ENCODE measurements around the gene SLC4A5.

The SLC4A5 gene

GRCh38 chr2:74225698-74226459, 117.3 kb downstream of the SLC4A5 start:
- no peak for TF ChIP-seq CTCF (IDR thresholded peaks at IDR 0.05; ENCODE audit: control extremely low read depth, extremely low read depth, low read depth, missing control alignments)
- POLR2A ChIA-PET, result no interaction called here
- DNase-seq (ENCODE audit: extremely low spot score), result no peak
- CTCF ChIA-PET, result interaction anchor here (3.6 kb wide), 1 partner anchor 10 kb away, joined by 11 read pairs; no protein-coding TSS in a partner anchor

GRCh38 chr2:74223941-74224770, 119.1 kb downstream of the SLC4A5 start:
- TF ChIP-seq CTCF (IDR thresholded peaks at IDR 0.05; ENCODE audit: control extremely low read depth, extremely low read depth, low read depth, missing control alignments), result no peak
- no peak for DNase-seq (ENCODE audit: extremely low spot score)
- ChIA-PET POLR2A (no interaction called here), CTCF (interaction anchor here (1.4 kb wide), 1 partner anchor 26 kb away, joined by 4 read pairs; no protein-coding TSS in a partner anchor)

GRCh38 chr2:74222300-74222650, 120.9 kb downstream of the SLC4A5 start:
- ChIA-PET POLR2A (no interaction called here), CTCF (interaction anchor here (1.4 kb wide), 1 partner anchor 12 kb away, joined by 4 read pairs; no protein-coding TSS in a partner anchor)
- TF ChIP-seq CTCF (IDR thresholded peaks at IDR 0.05; ENCODE audit: control extremely low read depth, extremely low read depth, low read depth, missing control alignments), result no peak
- DNase-seq (ENCODE audit: extremely low spot score), result no peak

- no peak for DNase-seq (ENCODE audit: extremely low spot score)
- ChIA-PET POLR2A (no interaction called here), CTCF (interaction anchor here (1.4 kb wide), 1 partner anchor 12 kb away, joined by 4 read pairs; no protein-coding TSS in a partner anchor)
Observed at GRCh38 chr2:74221604-74222299, 121.5 kb downstream of the SLC4A5 start.

GRCh38 chr2:74221091-74221490, 122.1 kb downstream of the SLC4A5 start:
- no peak for DNase-seq (ENCODE audit: extremely low spot score)
- ChIA-PET CTCF (no interaction called here), POLR2A (no interaction called here)
- TF ChIP-seq CTCF (IDR thresholded peaks at IDR 0.05; ENCODE audit: control extremely low read depth, extremely low read depth, low read depth, missing control alignments), result no peak

More at GRCh38 chr2:74221604-74222299, 121.5 kb downstream of the SLC4A5 start:
- no peak for TF ChIP-seq CTCF (IDR thresholded peaks at IDR 0.05; ENCODE audit: control extremely low read depth, extremely low read depth, low read depth, missing control alignments)

- DNase-seq (ENCODE audit: extremely low spot score), result no peak
- CTCF ChIA-PET, result no interaction called here
- POLR2A ChIA-PET, result no interaction called here
- no peak for TF ChIP-seq CTCF (IDR thresholded peaks at IDR 0.05; ENCODE audit: control extremely low read depth, extremely low read depth, low read depth, missing control alignments)
Observed at GRCh38 chr2:74219846-74220486, 123.2 kb downstream of the SLC4A5 start.
